ENCODE results near the gene MAML3.

MAML3 gene

DNA sequence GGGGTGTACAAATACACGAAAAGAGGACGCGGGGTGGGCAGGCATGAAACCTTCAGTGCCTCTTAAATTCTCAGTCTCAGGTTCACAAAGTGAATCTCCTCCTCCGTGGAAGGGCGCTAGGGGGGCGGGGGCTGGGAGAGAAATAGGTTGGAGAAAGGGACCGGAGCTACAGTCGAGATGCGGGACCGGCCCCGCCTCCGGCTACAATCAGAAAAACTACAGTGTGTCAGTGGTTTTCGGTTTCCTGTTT, 3.4 kb downstream of the MAML3 start:
- H2AFZ ChIP-seq (ENCODE audit: low read length), result 0 out of 2 replicates have a peak overlapping the region, but pooled peaks have one; percentile 66
- H3K27ac ChIP-seq (ENCODE audit: low read depth, low read length, poor library complexity, severe bottlenecking), result peak overlapping the region; percentile 74
- peak overlapping the region; percentile 71 for H3K9ac ChIP-seq (ENCODE audit: low read length)
- H3K4me1 ChIP-seq (ENCODE audit: insufficient read depth, low read length, severe bottlenecking), result peaks cover 31% of the 10 kb centered on the region
- peak overlapping the region; percentile 96 for H3K4me2 ChIP-seq (ENCODE audit: low read length)
- no peaks in the 10 kb centered on the region for H3K36me3 ChIP-seq (ENCODE audit: insufficient read depth, low read length)
- no peaks in the 10 kb centered on the region for H3K27me3 ChIP-seq (ENCODE audit: insufficient read depth, low read length)
- no peaks in the 10 kb centered on the region for H3F3A ChIP-seq (ENCODE audit: insufficient read depth, low read length)
- no peaks in the 10 kb centered on the region for H3K9me2 ChIP-seq (ENCODE audit: low read depth, low read length)
- TF ChIP-seq EZH2 (IDR thresholded peaks at IDR 0.05; ENCODE audit: borderline replicate concordance, low read length), result no peak
- TF ChIP-seq, protein P1, sequence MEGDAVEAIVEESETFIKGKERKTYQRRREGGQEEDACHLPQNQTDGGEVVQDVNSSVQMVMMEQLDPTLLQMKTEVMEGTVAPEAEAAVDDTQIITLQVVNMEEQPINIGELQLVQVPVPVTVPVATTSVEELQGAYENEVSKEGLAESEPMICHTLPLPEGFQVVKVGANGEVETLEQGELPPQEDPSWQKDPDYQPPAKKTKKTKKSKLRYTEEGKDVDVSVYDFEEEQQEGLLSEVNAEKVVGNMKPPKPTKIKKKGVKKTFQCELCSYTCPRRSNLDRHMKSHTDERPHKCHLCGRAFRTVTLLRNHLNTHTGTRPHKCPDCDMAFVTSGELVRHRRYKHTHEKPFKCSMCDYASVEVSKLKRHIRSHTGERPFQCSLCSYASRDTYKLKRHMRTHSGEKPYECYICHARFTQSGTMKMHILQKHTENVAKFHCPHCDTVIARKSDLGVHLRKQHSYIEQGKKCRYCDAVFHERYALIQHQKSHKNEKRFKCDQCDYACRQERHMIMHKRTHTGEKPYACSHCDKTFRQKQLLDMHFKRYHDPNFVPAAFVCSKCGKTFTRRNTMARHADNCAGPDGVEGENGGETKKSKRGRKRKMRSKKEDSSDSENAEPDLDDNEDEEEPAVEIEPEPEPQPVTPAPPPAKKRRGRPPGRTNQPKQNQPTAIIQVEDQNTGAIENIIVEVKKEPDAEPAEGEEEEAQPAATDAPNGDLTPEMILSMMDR (IDR thresholded peaks at IDR 0.05; ENCODE audit: low read length), result no peak
- no peaks in the 10 kb centered on the region for H3K79me2 ChIP-seq (ENCODE audit: insufficient read depth, low read length)
- H3K9me3 ChIP-seq (ENCODE audit: low read length), result no peaks in the 10 kb centered on the region
- no peaks in the 10 kb centered on the region for H4K20me1 ChIP-seq (ENCODE audit: insufficient read depth, low read length)
- H3K4me3 ChIP-seq (ENCODE audit: low read depth, low read length, poor library complexity, severe bottlenecking), result peak overlapping the region; percentile 75

DNA sequence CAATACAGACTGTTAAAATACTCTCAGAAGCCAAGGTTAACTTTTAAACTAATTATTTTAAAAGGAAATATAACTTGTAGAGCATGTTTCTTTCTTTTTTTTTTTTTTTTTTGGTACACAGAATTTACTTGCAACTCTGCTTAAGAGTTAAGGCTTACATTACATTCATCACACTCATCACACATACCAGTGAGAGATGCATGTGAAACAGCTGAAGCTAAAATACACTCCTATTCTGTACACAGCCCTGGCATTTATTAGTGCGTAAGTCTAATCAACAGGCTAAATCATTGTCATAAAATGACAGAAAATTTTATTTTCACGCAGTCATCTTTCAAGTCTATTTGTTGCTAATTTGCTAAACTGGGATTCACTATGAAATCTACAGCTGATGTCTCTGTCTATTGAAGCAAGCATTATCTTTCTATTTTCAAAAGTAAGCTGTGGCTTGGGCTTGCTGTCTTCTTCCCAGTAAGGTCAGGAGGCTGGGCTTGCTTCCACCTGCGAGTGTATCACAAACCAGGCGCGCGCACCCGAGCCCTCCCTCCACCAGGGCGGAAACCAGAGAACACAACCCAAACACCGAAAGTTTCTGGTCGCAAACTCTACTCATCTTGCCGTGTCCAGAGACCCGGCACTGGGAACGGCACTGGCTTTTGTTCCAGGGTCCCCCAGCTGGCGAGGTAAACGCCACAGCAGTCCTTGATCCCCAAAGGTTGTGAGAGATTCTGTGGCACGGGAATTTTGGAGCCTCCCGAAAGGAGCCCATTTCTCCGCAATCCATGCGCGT, 3.9 kb downstream of the MAML3 start:
- H3F3A ChIP-seq (ENCODE audit: insufficient read depth, low read length), result no peaks in the 10 kb centered on the region
- H3K4me1 ChIP-seq (ENCODE audit: insufficient read depth, low read length, severe bottlenecking), result peaks cover 26% of the 10 kb centered on the region
- 0 out of 2 replicates have a peak overlapping the region, but pooled peaks have one; percentile 66 for H2AFZ ChIP-seq (ENCODE audit: low read length)

DNA sequence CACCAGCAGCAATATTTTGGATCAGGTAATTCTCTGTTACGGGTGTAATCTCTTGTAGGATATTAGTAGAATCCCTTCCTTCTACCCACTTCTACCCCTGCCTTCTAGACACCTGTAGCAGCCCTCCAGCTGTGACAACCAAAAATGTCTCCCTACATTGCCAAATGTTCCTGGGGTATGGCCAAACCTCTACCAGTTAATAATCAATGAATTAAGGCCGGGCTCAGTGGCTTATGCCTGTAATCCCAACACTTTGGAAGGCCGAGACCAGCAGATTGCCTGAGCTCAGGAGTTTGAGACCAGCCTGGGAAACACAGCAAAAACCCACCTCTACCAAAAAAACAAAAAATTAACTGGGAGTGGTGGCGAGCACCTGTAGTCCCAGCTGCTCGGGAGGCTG, 9.9 kb downstream of the MAML3 start:
- Histone ChIP-seq H3K4me3 (ENCODE audit: low read depth, low read length, poor library complexity, severe bottlenecking) (no peak overlapping the region), H3K79me2 (ENCODE audit: insufficient read depth, low read length) (no peaks in the 10 kb centered on the region; the same call in 1 of the 2 replicates), H3K4me1 (ENCODE audit: insufficient read depth, low read length, severe bottlenecking) (no peaks in the 10 kb centered on the region)

More for the DNA sequence above, 3.9 kb downstream of the MAML3 start:
- TF ChIP-seq, protein P1 (IDR thresholded peaks at IDR 0.05; ENCODE audit: low read length), result no peak
- no peak for TF ChIP-seq EZH2 (IDR thresholded peaks at IDR 0.05; ENCODE audit: borderline replicate concordance, low read length)
- H3K9ac ChIP-seq (ENCODE audit: low read length), result peak overlapping the region; percentile 71
- H3K79me2 ChIP-seq (ENCODE audit: insufficient read depth, low read length), result no peaks in the 10 kb centered on the region
- peak overlapping the region; percentile 74 for H3K27ac ChIP-seq (ENCODE audit: low read depth, low read length, poor library complexity, severe bottlenecking)
- peak overlapping the region; percentile 75 for H3K4me3 ChIP-seq (ENCODE audit: low read depth, low read length, poor library complexity, severe bottlenecking)
- no peaks in the 10 kb centered on the region for H3K9me3 ChIP-seq (ENCODE audit: low read length)
- H3K27me3 ChIP-seq (ENCODE audit: insufficient read depth, low read length), result no peaks in the 10 kb centered on the region
- no peaks in the 10 kb centered on the region for H3K9me2 ChIP-seq (ENCODE audit: low read depth, low read length)
- H4K20me1 ChIP-seq (ENCODE audit: insufficient read depth, low read length), result no peaks in the 10 kb centered on the region
- no peaks in the 10 kb centered on the region for H3K36me3 ChIP-seq (ENCODE audit: insufficient read depth, low read length)
- peak overlapping the region; percentile 96 for H3K4me2 ChIP-seq (ENCODE audit: low read length)

More for the DNA sequence above, 9.9 kb downstream of the MAML3 start:
- no peak overlapping the region for H3K9ac ChIP-seq (ENCODE audit: low read length)
- no peak overlapping the region for H2AFZ ChIP-seq (ENCODE audit: low read length)
- TF ChIP-seq, protein P1 (IDR thresholded peaks at IDR 0.05; ENCODE audit: low read length), result no peak
- TF ChIP-seq EZH2 (IDR thresholded peaks at IDR 0.05; ENCODE audit: borderline replicate concordance, low read length), result no peak
- H3K27me3 ChIP-seq (ENCODE audit: insufficient read depth, low read length), result 0 out of 2 replicates have a peak, but pooled peaks cover 4% of the 10 kb centered on the region
- H3K27ac ChIP-seq (ENCODE audit: low read depth, low read length, poor library complexity, severe bottlenecking), result no peak overlapping the region
- H3K9me3 ChIP-seq (ENCODE audit: low read length), result no peaks in the 10 kb centered on the region
- H3K4me2 ChIP-seq (ENCODE audit: low read length), result no peak overlapping the region
- H4K20me1 ChIP-seq (ENCODE audit: insufficient read depth, low read length), result no peaks in the 10 kb centered on the region
- no peaks in the 10 kb centered on the region for H3K36me3 ChIP-seq (ENCODE audit: insufficient read depth, low read length)
- no peaks in the 10 kb centered on the region for H3K9me2 ChIP-seq (ENCODE audit: low read depth, low read length)
- no peaks in the 10 kb centered on the region for H3F3A ChIP-seq (ENCODE audit: insufficient read depth, low read length)
